ENCODE data around the gene OSBPL8.

- TF ChIP-seq EZH2 (IDR thresholded peaks at IDR 0.05; ENCODE audit: low read depth, unreplicated experiment): no peak
- TF ChIP-seq CTCF (conservative IDR thresholded peaks at IDR 0.05; ENCODE audit: low read depth in 2 of 2): no peak
- no peak for TF ChIP-seq EZH2phosphoT487 (IDR thresholded peaks at IDR 0.05; ENCODE audit: unreplicated experiment)
- no peak for TF ChIP-seq JUNB (IDR thresholded peaks at IDR 0.05; ENCODE audit: unreplicated experiment)
- TF ChIP-seq REST (IDR thresholded peaks at IDR 0.05; ENCODE audit: unreplicated experiment): no peak
Observed at GRCh38 chr12:76391461-76391860, 168.1 kb downstream of the OSBPL8 start.

Data from GM23338 (cell line).